NCI-H82 treated with DMSO at 0.1 percent for 48 hours (cell line): Measurements from ENCODE around the gene ZNF689.
A peak's percentile ranks its signal among the peaks of the same experiment; 100 is the strongest.
"Not testable (repeated sequence)": the region's sequence is repeated elsewhere in the genome, so short reads cannot be mapped to it uniquely, and the experiment has no call there.

Source experiments
- DNase-seq: peaks from one replicate; lab custom pipeline; 2025; ENCODE audit not compliant: unreplicated experiment; lab: John Stamatoyannopoulos, UW

ZNF689 gene

GRCh38 chr16:30601966-30602365 lies 8.2 kb downstream of the ZNF689 start:
- no peak for DNase-seq

GRCh38 chr16:30600929-30601328 lies 9.3 kb downstream of the ZNF689 start:
- no peak for DNase-seq

- no peak for DNase-seq
Observed at GRCh38 chr16:30600215-30600614, 10.0 kb downstream of the ZNF689 start.

DNA sequence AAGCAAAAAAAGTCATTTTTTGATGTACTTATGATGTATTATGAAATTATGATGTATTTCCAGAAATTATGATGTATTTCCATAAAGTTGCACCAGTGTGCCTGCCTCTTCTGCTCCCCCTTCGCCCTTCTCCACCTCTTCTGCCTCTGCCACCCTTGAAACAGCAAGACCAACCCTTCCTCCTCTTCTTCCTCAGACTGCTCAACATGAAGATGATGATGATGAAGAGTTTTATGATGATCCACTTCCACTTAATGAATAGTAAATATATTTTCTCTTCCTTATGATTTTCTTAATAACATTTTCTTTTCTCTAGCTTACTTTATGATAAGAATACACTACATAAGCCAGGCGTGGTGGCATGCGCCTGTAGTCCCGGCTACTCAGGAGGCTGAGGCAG lies 17.3 kb downstream of the ZNF689 start:
- no peak for DNase-seq

- DNase-seq = not testable (repeated sequence)
Observed at GRCh38 chr16:30590869-30591268, 19.3 kb downstream of the ZNF689 start.

- not testable (repeated sequence) for DNase-seq
Observed at GRCh38 chr16:30589582-30589981, 20.6 kb downstream of the ZNF689 start.

DNA sequence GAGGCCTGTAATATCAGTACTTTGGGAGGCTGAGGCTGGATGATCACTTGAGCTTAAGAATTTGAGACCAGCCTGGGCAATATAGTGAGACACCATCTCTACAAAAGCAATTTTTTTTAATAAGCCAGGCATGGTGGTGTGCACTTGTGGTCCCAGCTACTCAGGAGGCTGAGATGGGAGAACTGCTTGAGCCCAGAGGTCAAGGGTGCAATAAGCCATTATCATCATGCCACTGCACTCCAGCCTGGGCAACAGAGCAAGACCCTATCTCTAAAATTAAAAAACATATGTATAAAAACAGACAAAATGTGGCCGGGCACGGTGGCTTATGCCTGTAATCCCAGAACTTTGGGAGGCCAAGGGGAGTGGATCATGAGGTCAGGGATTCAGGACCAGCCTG lies 21.5 kb downstream of the ZNF689 start:
- DNase-seq = no peak

DNA sequence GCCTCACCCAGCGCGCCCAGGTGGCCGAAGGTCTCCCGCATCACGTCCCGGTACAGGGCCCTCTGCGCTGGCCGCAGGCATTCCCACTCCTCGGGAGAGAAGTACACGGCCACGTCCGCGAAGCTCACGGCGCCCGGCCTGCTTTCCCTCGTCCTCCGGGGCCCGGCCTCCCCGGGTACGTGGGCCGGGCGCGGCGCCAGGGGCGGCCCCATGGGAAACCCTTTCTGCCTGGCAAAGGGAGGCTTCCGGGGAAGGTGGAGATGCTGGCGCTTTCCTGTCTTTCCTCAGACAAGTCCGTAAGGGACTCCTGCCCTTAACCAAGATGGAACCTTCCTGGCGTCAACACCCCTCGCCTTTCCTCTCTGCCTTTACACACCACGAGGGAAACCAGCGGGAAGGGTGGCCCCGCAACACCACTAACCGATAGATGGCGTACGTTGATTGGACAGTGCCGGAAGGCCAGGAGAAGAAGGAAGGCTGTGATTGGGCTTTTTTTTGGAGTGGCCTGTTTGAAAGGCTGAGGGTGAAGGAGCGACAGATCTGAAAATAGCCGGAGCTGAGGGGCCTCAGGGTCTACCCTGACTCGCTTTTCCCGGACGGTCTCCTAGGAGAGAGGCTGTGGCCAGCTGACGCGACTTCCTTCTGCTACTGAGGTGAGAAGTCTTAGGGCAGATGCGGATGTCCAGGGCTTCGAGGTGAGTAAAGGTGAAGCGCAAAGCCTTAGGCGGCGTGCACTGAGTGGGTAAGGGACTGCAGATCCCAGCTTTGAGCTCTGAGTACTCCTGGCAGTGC lies 24.6 kb downstream of the ZNF689 start, which contains the start of gene ZNF785:
ZNF785 (minus strand) TSS at position 298 of the 792 bp plus-strand sequence; CDS start at position 212, 86 bp downstream.
- DNase-seq = peak; percentile 95

DNA sequence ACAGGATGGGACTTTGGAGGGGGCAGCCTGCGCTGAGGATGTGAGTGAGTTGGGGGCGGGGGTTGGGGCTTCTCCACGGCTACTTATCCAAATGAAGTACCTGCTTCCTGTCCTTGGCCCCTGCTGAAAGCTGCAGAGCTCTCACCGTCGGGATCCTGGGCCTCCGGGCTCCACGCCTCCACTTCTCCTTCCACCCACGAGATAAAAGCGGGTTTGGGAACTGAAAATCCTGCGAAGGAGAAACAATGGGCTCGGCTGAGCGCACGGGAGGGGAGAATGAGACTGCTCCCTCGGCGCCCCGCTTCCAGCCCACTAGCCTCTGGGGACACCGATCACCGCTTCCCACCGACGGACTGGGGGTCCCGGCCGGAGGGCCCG lies 25.2 kb downstream of the ZNF689 start:
- no peak for DNase-seq

GRCh38 chr16:30582611-30583340 lies 27.4 kb downstream of the ZNF689 start:
- DNase-seq = no peak

- DNase-seq = no peak
Observed at GRCh38 chr16:30581457-30581856, 28.7 kb downstream of the ZNF689 start.

DNA sequence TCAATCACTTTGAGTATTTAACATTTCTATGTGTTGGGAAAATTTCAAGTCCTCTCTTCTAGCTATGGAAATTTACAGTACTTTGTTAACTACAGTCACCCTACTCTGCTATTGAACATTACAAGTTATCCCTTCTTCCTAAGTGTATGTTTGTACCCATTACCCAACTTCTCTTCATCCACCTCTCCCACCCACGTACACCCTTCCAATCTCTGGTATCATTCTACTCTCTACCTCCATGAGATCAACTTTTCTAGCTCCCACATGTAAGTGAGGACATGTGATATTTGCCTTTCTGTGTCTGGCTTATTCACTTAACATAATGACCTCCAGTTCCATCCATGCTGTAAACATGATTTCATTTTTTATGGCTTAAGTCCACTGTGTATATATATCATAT lies 35.5 kb downstream of the ZNF689 start:
- no peak for DNase-seq

- peak; percentile 92 for DNase-seq
Observed at GRCh38 chr16:30571445-30572322, 38.5 kb downstream of the ZNF689 start, which contains the start of gene ZNF688. Gene ZNF688 (minus strand): TSS chr16:30571714. CDS start chr16:30571629, 85 bp downstream.

DNA sequence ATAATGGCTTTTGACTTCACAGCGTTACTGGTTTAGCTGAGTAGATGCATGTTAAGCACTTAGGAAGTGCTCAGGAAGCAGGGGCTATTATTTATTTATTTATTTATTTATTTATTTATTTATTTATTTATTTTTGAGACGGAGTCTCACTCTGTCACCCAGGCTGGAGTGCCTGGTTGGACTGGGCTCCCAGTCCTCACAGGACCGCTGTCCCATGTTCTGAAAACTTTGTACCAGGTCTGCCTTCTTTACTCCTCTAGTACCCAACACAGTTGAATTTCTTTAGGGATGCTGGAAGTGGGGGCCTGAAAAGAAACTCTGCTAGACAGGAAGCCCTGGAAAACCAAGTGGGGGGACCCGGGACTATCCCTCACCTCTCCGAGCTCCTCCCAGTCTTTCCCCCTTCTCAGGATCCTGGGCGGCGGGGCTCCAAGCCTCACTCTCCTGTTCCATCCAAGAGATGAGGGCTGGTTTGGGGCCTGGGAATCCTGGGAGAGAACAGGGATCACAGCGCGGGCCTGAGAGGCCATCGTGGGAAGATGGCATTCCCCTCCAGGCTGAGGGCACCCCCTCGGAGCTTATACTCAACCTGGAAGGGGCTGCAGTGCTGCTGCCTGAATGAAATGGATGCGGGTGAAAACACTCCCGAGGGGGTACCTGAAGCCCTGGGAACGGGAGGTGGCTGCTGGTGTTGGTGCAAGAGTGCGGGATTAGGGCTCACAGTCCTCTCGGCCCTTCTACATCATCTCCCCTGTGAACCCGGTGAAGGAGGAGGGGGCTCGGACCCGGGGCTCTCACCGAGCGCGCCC lies 39.3 kb downstream of the ZNF689 start:
- no peak for DNase-seq

DNA sequence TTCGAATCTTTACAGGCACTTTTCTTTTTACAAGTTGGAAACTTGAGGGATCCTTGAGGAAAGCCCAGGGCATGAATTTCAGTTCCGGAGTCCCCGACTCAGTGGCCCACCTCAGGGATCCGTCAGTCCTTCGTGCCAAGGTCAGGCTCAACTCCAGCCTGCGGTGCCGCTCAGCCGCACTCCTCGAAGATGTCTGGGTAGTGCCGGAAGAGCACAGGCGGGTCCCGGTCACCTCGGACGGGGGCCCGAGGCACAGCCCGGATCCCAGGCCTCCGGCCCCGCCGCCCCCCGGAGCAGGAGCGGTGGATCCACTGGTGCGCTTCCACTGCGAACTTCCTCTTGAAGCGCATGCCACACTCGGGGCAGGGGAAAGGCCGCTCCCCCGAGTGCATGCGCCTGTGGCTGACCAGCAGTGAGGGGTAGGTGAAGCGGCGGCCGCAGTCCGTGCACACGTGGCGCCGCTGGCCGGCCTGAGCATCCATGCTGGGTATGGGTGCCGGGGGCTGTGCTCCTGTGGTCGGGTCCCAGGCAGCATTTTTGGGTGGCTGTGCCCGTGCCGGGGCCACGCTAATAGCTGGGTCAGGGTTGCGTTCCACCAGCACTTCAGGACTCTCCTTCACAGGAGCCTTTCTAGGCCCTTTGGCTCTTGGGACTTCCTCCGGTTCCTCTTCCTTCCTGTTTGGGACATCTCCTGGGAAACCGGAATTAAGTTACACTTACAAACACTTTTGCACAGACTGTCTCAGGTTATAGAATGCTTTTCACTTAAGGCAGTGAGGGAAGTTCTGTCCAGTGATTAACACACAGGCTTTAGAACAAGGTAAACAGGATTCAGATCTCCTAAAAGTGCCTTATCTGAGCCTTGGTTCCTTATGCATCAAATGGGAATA lies 40.2 kb downstream of the ZNF689 start:
- DNase-seq = no peak

DNA sequence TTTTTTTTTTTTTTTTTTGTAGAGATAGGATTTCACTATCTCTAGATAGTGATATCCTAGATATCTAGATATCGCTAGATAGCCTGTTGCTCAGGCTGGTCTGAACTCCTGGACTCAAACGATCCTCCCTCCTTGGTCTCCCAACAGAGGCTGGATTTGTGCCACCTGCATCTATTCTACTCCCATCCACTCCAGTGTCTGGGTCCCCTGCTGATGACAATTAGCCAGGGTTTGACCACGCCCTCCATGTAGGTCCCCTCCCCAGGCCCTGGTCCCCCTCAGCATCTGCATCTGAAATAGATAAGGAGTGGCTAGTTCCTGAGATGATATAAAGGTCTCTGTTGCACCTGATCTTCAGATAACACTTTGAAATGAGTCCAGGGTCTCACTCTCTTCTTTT lies 40.9 kb downstream of the ZNF689 start:
- no peak for DNase-seq

- DNase-seq = no peak
Observed at GRCh38 chr16:30567991-30568638, 42.1 kb downstream of the ZNF689 start.

DNA sequence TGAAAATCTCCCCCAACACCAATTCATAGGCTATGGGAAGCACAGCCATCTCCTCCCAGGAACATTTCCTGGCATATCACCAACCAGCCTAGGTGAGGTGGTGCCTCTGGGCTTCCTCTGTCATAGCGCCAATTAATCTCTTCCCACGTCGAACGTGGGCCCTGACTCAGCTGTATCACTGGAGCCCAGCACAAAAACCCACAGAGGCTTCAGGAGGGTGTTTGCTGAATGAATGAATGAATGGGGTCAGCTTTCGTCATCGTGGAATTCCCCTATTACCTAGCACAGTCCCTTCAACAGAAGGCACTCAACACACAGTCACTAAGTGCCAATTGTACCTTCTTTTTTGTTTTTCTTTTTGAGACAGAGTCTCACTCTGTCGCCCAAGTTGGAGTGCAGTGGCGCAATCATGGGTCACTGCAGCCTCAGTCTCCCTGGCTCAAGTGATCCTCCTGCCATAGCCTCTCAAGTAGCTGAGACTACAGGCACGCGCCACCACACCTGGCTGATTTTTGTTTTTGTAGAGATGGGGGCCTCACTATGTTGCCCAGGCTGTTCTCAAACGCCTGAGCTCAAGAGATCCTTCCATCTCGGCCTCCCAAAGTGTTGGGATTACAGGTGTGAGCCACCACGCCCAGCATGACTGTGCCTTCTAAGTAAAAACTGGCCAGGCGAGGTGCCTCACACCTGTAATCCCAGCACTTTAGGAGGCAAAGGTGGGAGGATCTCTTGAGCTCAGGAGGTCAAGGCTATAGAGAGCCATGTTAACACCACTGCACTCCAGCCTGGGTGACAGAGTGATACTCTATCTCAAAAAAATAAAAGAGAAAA lies 42.8 kb downstream of the ZNF689 start:
- DNase-seq = no peak
